NK-92 (cell line): Measurements from ENCODE around the gene SSR1.

Experiments used
- DNase-seq: peaks from one replicate; lab custom pipeline; 2025; ENCODE audit not compliant: unreplicated experiment; lab: John Stamatoyannopoulos, UW

SSR1 gene

GRCh38 chr6:7241160-7241559 lies 71.8 kb downstream of the SSR1 start:
- DNase-seq = no peak

GRCh38 chr6:7240351-7240750 lies 72.6 kb downstream of the SSR1 start:
- DNase-seq = no peak

- no peak for DNase-seq
Measured at GRCh38 chr6:7239590-7239948, 73.4 kb downstream of the SSR1 start.

- no peak for DNase-seq
Measured at GRCh38 chr6:7238900-7239589, 74.0 kb downstream of the SSR1 start.

GRCh38 chr6:7238526-7238899 lies 74.5 kb downstream of the SSR1 start:
- no peak for DNase-seq

GRCh38 chr6:7237653-7238188 lies 75.3 kb downstream of the SSR1 start:
- DNase-seq = no peak

- DNase-seq = no peak
Measured at GRCh38 chr6:7236306-7237209, 76.4 kb downstream of the SSR1 start.

- DNase-seq = no peak
Measured at GRCh38 chr6:7235712-7236305, 77.2 kb downstream of the SSR1 start.

- DNase-seq = no peak
Measured at GRCh38 chr6:7234547-7234946, 78.5 kb downstream of the SSR1 start.

- no peak for DNase-seq
Measured at GRCh38 chr6:7232351-7232750, 80.6 kb downstream of the SSR1 start.

GRCh38 chr6:7230956-7231713 lies 81.9 kb downstream of the SSR1 start:
- no peak for DNase-seq

- DNase-seq = no peak
Measured at GRCh38 chr6:7230327-7230691, 82.7 kb downstream of the SSR1 start.

- no peak for DNase-seq
Measured at GRCh38 chr6:7229376-7230326, 83.3 kb downstream of the SSR1 start.

GRCh38 chr6:7228662-7229375 lies 84.2 kb downstream of the SSR1 start:
- no peak for DNase-seq

- no peak for DNase-seq
Measured at GRCh38 chr6:7224731-7225130, 88.3 kb downstream of the SSR1 start.

- DNase-seq = no peak
Measured at GRCh38 chr6:7222197-7222596, 90.8 kb downstream of the SSR1 start.

GRCh38 chr6:7219310-7219709 lies 93.7 kb downstream of the SSR1 start:
- DNase-seq = no peak

- DNase-seq = no peak
Measured at GRCh38 chr6:7218406-7218988, 94.5 kb downstream of the SSR1 start.
